ENCODE measurements around the gene STEAP1B. TPM values are rescaled to one million over a fixed set of nuclear protein-coding genes. Genes with fewer than 3 reads are reported as not detected.

STEAP1B gene
- total RNA-seq, 2 experiments from 2014 or later, result not detected

- H3K27me3 ChIP-seq (ENCODE audit: control insufficient read depth in 1 of 2, insufficient read depth in 2 of 2, low read length in 2 of 2), result no peaks in the 10 kb centered on the region
- Mint-ChIP-seq H3K9me3 (no peaks in the 10 kb centered on the region), H3K4me3 (no peak overlapping the region), H3K27me3 (no peaks in the 10 kb centered on the region), H3K27ac (no peak overlapping the region), H3K36me3 (ENCODE audit: low read depth) (no peaks in the 10 kb centered on the region), H3K4me1 (ENCODE audit: low read depth) (no peaks in the 10 kb centered on the region)
- no peak for TF ChIP-seq CTCF (IDR thresholded peaks at IDR 0.05)
- intact Hi-C loops (cut with DNase I, micrococcal nuclease), result no loop called here
- DNase-seq (no peak), ATAC-seq (ENCODE audit: poor library complexity) (no peak)
- no peak overlapping the region for H3K4me3 ChIP-seq (ENCODE audit: low read length)
- no peak overlapping the region for H3K27ac ChIP-seq (ENCODE audit: low read depth in 1 of 2, low read length in 2 of 2)
- no peaks in the 10 kb centered on the region for H3K9me3 ChIP-seq (ENCODE audit: control insufficient read depth in 1 of 2, insufficient read depth in 1 of 2, low read length in 2 of 2)
- H3K4me1 ChIP-seq (ENCODE audit: insufficient read depth, low read length), result peaks cover 5% of the 10 kb centered on the region
- ChIA-PET POLR2A (no interaction called here), CTCF (no interaction called here)
- H3K36me3 ChIP-seq (ENCODE audit: insufficient read depth, low read length), result no peaks in the 10 kb centered on the region
These were observed 57.1 kb downstream of the STEAP1B start for GRCh38 chr7:22442882-22443369.

GRCh38 chr7:22442187-22442881, 57.7 kb downstream of the STEAP1B start:
- no peaks in the 10 kb centered on the region for H3K27me3 Mint-ChIP-seq
- Histone ChIP-seq H3K4me3 (ENCODE audit: low read length) (no peak overlapping the region), H3K36me3 (ENCODE audit: insufficient read depth, low read length) (no peaks in the 10 kb centered on the region), H3K4me1 (ENCODE audit: insufficient read depth, low read length) (peaks cover 5% of the 10 kb centered on the region), H3K27me3 (ENCODE audit: control insufficient read depth in 1 of 2, insufficient read depth in 2 of 2, low read length in 2 of 2) (no peaks in the 10 kb centered on the region), H3K9me3 (ENCODE audit: control insufficient read depth in 1 of 2, insufficient read depth in 1 of 2, low read length in 2 of 2) (no peaks in the 10 kb centered on the region), H3K27ac (ENCODE audit: low read depth in 1 of 2, low read length in 2 of 2) (no peak overlapping the region)
- ATAC-seq (ENCODE audit: poor library complexity) (no peak), DNase-seq (no peak)
- no peaks in the 10 kb centered on the region for H3K36me3 Mint-ChIP-seq (ENCODE audit: low read depth)
- no peak overlapping the region for H3K4me3 Mint-ChIP-seq
- no peaks in the 10 kb centered on the region for H3K4me1 Mint-ChIP-seq (ENCODE audit: low read depth)
- H3K27ac Mint-ChIP-seq, result no peak overlapping the region
- intact Hi-C loops (cut with DNase I, micrococcal nuclease), result no loop called here
- no peaks in the 10 kb centered on the region for H3K9me3 Mint-ChIP-seq
- ChIA-PET CTCF (no interaction called here), POLR2A (no interaction called here)
- TF ChIP-seq CTCF (IDR thresholded peaks at IDR 0.05), result no peak

GRCh38 chr7:22441157-22441556, 58.8 kb downstream of the STEAP1B start:
- Mint-ChIP-seq H3K9me3 (no peaks in the 10 kb centered on the region), H3K27me3 (no peaks in the 10 kb centered on the region), H3K27ac (no peak overlapping the region), H3K4me3 (no peak overlapping the region), H3K36me3 (ENCODE audit: low read depth) (no peaks in the 10 kb centered on the region), H3K4me1 (ENCODE audit: low read depth) (no peaks in the 10 kb centered on the region)
- Histone ChIP-seq H3K36me3 (ENCODE audit: insufficient read depth, low read length) (no peaks in the 10 kb centered on the region), H3K9me3 (ENCODE audit: control insufficient read depth in 1 of 2, insufficient read depth in 1 of 2, low read length in 2 of 2) (no peaks in the 10 kb centered on the region), H3K27me3 (ENCODE audit: control insufficient read depth in 1 of 2, insufficient read depth in 2 of 2, low read length in 2 of 2) (no peaks in the 10 kb centered on the region), H3K4me1 (ENCODE audit: insufficient read depth, low read length) (peaks cover 5% of the 10 kb centered on the region), H3K4me3 (ENCODE audit: low read length) (no peak overlapping the region), H3K27ac (ENCODE audit: low read depth in 1 of 2, low read length in 2 of 2) (no peak overlapping the region)
- CTCF ChIA-PET, result no interaction called here
- POLR2A ChIA-PET, result no interaction called here
- no peak for DNase-seq
- intact Hi-C loops (cut with DNase I, micrococcal nuclease), result loop anchor here in 1 of 2 experiments (1.0 kb wide), 1 partner anchor 18 kb away; no protein-coding TSS in a partner anchor
- no peak for TF ChIP-seq CTCF (IDR thresholded peaks at IDR 0.05)
- ATAC-seq (ENCODE audit: poor library complexity), result no peak

Measured in CD4-positive, alpha-beta T cell (primary cell).